Measurements from ENCODE around the gene RARS2.

Gene RARS2

DNA sequence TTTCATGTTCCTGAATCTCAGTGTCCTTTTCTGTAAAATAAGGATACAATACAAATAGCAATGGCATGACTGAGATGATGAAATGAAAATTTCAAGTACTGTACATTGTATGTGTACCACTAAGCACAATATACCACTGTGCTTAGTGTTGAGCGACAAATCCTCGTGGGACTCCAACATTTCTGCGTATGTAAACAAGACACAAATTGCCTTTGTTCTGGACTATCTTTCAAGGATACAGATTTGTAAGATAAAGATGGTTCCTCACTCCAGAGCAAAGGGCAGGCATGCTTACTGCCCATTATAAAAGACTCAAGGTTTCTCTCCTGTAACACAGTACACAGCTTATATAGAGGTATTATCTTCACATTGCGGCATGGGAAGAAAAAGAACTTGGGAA is 6.0 kb downstream of the RARS2 start:
- TF ChIP-seq, protein P1, sequence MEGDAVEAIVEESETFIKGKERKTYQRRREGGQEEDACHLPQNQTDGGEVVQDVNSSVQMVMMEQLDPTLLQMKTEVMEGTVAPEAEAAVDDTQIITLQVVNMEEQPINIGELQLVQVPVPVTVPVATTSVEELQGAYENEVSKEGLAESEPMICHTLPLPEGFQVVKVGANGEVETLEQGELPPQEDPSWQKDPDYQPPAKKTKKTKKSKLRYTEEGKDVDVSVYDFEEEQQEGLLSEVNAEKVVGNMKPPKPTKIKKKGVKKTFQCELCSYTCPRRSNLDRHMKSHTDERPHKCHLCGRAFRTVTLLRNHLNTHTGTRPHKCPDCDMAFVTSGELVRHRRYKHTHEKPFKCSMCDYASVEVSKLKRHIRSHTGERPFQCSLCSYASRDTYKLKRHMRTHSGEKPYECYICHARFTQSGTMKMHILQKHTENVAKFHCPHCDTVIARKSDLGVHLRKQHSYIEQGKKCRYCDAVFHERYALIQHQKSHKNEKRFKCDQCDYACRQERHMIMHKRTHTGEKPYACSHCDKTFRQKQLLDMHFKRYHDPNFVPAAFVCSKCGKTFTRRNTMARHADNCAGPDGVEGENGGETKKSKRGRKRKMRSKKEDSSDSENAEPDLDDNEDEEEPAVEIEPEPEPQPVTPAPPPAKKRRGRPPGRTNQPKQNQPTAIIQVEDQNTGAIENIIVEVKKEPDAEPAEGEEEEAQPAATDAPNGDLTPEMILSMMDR (IDR thresholded peaks at IDR 0.05; ENCODE audit: low read depth, low read length) = no peak
- Histone ChIP-seq H3K4me3 (ENCODE audit: low read depth, low read length) (no peak overlapping the region), H3K36me3 (peaks cover 11% of the 10 kb centered on the region), H3K27me3 (no peaks in the 10 kb centered on the region), H3K4me1 (no peaks in the 10 kb centered on the region), H3K9me3 (no peaks in the 10 kb centered on the region)
- DNase-seq = no peak

DNA sequence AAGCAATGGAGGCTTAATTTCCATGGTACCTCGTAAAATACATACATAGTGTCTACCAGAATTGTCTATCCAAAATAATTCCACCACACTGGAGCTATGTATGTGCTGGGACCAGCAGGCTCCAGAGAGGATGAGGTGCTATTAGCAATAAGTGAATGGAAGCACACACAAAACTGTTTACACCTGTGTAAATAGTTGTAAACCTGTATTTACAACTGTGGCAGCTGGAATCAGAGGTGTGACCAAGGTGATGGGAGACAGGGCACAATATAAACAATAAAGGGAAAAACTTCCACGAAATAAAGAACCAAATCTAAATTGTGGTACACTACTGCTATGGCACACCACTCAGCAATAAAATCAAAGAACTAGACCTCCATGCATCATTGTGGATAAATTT is 14.4 kb downstream of the RARS2 start:
- TF ChIP-seq, protein P1 (IDR thresholded peaks at IDR 0.05; ENCODE audit: low read depth, low read length) = no peak
- Histone ChIP-seq H3K4me1 (no peaks in the 10 kb centered on the region), H3K36me3 (no peaks in the 10 kb centered on the region; the same call in none of the 2 replicates), H3K4me3 (ENCODE audit: low read depth, low read length) (no peak overlapping the region), H3K27me3 (no peaks in the 10 kb centered on the region), H3K9me3 (no peaks in the 10 kb centered on the region)
- DNase-seq = no peak

DNA sequence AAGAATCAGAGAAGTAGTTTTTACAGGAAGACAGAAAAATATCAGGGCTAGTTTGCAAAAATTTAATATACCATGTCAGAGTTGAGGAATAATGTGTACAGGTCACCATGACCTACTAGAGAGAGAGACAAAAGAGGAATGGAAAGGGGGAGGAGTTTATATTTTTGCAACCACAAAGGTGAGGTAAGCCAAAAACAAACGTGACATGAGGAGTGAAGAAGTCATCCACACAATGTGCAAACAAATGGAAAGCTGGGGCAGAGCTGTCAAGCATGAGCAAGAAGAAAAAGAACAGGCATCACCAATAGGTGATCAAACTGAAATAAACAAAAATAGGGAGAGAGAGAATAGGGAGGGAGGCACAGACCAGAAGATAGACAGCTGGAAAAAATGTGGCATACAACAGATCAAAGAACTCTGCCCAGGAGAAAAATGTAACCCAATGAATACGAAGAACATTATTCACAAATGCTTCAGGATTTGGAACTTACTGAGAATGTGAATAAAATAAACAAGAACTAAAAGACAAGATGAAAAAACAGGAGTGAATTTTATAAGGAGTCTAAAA is 15.5 kb downstream of the RARS2 start:
- Histone ChIP-seq H3K27me3 (no peaks in the 10 kb centered on the region), H3K4me3 (ENCODE audit: low read depth, low read length) (no peak overlapping the region), H3K36me3 (no peaks in the 10 kb centered on the region; the same call in 1 of the 2 replicates), H3K4me1 (no peaks in the 10 kb centered on the region), H3K9me3 (no peaks in the 10 kb centered on the region)
- TF ChIP-seq, protein P1 (IDR thresholded peaks at IDR 0.05; ENCODE audit: low read depth, low read length) = no peak
- no peak for DNase-seq

DNA sequence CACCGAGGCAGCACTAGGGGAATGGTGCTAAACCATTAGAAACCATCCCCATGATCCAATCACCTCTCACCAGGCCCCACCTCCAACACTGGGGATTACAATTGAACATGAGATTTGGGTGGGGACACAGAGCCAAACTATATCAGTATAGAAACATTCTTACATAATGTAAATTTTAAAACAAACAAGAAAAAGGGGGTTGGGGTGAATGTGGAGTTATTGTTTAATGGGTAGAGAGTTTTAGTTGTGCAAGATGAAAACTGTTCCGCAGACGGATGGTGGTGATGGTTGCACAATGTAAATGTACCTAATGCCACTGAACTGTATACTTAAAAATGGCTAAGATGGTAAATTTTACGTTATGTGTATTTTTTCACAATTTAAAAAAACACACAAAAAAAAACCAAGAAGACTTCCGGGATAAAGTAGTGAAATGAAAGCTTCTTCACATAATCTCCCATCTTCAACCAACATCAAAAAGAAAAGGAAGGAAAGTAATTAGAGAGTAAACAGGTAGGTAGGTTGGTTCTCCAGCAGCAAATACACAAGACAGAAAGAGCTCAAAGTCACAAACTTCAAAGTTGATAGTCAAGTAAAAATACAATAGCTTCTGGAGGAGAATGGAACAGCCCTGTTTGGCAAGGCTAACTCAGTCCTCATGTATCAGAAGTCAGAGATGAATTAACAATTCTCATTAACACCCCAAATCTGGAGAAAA is 16.3 kb downstream of the RARS2 start:
- no peaks in the 10 kb centered on the region for H3K4me1 ChIP-seq
- no peaks in the 10 kb centered on the region for H3K9me3 ChIP-seq
- no peaks in the 10 kb centered on the region for H3K27me3 ChIP-seq
- TF ChIP-seq, protein P1 (IDR thresholded peaks at IDR 0.05; ENCODE audit: low read depth, low read length) = no peak
- H3K4me3 ChIP-seq (ENCODE audit: low read depth, low read length) = no peak overlapping the region
- no peaks in the 10 kb centered on the region; the same call in 1 of the 2 replicates for H3K36me3 ChIP-seq
- no peak for DNase-seq

GRCh38 chr6:87572883-87573282 is 16.9 kb downstream of the RARS2 start:
- no peaks in the 10 kb centered on the region for H3K27me3 ChIP-seq
- no peaks in the 10 kb centered on the region for H3K4me1 ChIP-seq
- no peaks in the 10 kb centered on the region for H3K36me3 ChIP-seq
- no peaks in the 10 kb centered on the region for H3K9me3 ChIP-seq
- no peak overlapping the region for H3K4me3 ChIP-seq (ENCODE audit: low read depth, low read length)
- TF ChIP-seq, protein P1 (IDR thresholded peaks at IDR 0.05; ENCODE audit: low read depth, low read length) = no peak
- DNase-seq = no peak

DNA sequence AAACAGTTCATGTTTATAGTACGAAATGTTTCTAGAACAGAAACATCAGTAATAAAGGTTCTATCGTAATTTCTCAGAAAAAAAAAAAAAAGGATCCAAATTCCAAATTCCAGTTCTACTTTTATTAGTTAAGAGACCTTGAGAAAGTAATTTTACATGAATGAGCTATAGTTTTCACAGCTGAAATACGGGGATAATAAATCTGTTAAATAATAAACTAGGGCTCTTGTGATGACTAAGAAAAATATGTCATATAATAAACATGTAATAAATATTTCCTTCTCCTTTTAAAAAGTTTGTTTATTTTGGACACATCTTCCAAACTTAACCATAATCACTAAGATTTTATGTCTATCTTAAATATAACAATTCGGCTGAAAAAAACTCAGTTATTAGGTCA is 17.8 kb downstream of the RARS2 start:
- no peaks in the 10 kb centered on the region for H3K4me1 ChIP-seq
- TF ChIP-seq, protein P1 (IDR thresholded peaks at IDR 0.05; ENCODE audit: low read depth, low read length) = no peak
- no peaks in the 10 kb centered on the region for H3K9me3 ChIP-seq
- no peak for DNase-seq
- no peak overlapping the region for H3K4me3 ChIP-seq (ENCODE audit: low read depth, low read length)
- no peaks in the 10 kb centered on the region for H3K36me3 ChIP-seq
- H3K27me3 ChIP-seq = no peaks in the 10 kb centered on the region

Data from BE2C (cell line).